Muscle layer of colon (tissue), 2 donors: Measurements from ENCODE around the gene ANK2.

ENCODE experiments used
- H3K27ac ChIP-seq: one replicate; pipeline ENCODE4 v1.7.0; 2013; ENCODE audit warnings: low read depth, mild to moderate bottlenecking, low read length, moderate library complexity
- H3K27me3 ChIP-seq, 2 donors: one replicate each; pipeline ENCODE4 v1.7.0; 2013; ENCODE audit warnings: low read length in 2 of 2, mild to moderate bottlenecking in 2 of 2; ENCODE audit not compliant: insufficient read depth in 2 of 2, control insufficient read depth in 1 of 2
- H3K36me3 ChIP-seq: one replicate; pipeline ENCODE4 v1.7.0; 2013; ENCODE audit warnings: mild to moderate bottlenecking, low read length; ENCODE audit not compliant: insufficient read depth
- H3K4me1 ChIP-seq: one replicate; pipeline ENCODE4 v1.7.0; 2013; ENCODE audit warnings: mild to moderate bottlenecking, low read length; ENCODE audit not compliant: insufficient read depth
- H3K4me3 ChIP-seq, 2 donors: one replicate each; pipeline ENCODE4 v1.7.0; 2013; ENCODE audit warnings: low read length in 2 of 2, low read depth in 1 of 2, mild to moderate bottlenecking in 1 of 2, moderate library complexity in 1 of 2
- H3K9ac ChIP-seq: one replicate; pipeline ENCODE4 v1.7.0; 2013; ENCODE audit warnings: low read length
- H3K9me3 ChIP-seq: one replicate; pipeline ENCODE4 v1.7.0; 2013; ENCODE audit warnings: mild to moderate bottlenecking, low read length
- donor health status: abdominal sarcoma.
- donor health status: Adenocarcinoma of cecum.

Gene ANK2

DNA sequence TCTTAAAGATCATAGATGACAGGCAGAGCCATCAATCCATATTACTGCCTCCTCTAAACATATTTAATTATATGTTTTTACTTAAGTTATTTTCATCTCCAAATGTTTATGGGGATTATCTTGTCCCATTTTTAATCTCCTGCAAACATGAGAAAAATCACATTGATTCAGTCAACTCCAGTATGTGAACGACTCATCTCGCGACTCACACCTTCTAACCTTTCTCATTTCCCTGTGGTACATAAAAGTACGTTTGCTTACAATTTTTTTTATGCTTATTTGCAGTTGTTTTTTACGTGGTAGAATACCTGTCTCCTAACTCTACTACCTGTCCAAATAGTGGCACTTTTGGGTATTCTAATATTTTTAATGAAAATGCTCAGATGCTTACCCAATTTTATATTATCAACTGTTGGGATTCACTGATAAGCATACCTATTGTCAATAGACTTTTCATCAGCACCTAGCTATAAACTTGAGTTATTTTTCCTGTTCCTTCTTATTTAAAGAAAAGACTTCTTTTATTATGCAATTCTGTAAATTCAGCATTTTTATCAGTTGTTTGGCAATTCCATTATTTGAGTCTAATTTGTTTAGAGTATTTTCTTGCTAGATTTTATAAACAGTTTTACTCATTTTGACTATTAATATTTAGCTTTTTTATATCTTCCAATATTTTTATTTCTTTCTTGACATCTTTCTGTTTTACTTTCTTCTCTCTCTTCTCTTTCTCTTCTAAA lies 276.6 kb downstream of the ANK2 start:
- no peak overlapping the region for H3K9ac ChIP-seq
- H3K27me3 ChIP-seq: no peaks in the 10 kb centered on the region
- H3K27ac ChIP-seq: no peak overlapping the region
- peaks cover 2% of the 10 kb centered on the region for H3K36me3 ChIP-seq
- H3K4me1 ChIP-seq: no peaks in the 10 kb centered on the region
- no peak overlapping the region for H3K4me3 ChIP-seq
- H3K9me3 ChIP-seq: no peaks in the 10 kb centered on the region

DNA sequence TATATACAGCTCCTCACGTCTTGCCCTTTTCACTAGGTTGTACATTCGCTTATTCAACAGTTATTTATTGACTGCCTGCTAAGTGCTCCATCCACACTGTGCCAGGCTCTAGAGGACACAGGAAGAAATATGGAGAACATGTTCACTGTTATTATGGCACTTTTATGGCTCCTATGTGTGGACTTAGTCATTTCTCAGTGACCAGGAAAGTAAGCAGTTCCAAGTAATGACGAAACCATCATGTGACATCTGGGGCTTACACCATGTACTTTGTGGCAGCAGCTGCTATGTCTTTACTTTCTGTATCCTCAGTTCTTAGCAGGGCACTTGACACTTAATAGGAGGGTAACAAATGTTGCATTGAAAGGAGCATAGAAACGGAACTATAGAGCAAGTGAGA lies 278.0 kb downstream of the ANK2 start:
- Histone ChIP-seq H3K4me3 (no peak overlapping the region), H3K27ac (no peak overlapping the region), H3K27me3 (no peaks in the 10 kb centered on the region), H3K36me3 (peaks cover 4% of the 10 kb centered on the region), H3K9ac (no peak overlapping the region), H3K4me1 (no peaks in the 10 kb centered on the region), H3K9me3 (no peaks in the 10 kb centered on the region)

DNA sequence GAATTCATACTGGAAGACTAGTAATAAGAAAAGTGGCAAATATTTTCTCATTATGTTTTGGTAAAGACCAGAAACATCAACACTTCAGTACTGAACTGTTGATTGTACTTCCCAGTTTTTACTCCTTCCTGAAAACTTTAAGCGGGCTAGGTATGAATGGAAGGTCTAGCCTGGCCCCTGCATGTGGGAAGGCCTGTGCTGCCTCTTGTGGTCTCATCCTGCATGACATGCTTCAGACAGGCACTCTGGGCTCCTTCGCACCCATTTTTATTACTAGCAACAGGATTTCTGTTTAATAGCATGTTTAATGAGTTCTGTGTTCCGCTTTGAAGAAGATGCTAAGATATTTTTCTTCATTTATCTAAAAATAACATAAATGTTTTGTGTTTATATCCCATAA lies 279.1 kb downstream of the ANK2 start:
- no peaks in the 10 kb centered on the region for H3K9me3 ChIP-seq
- no peak overlapping the region for H3K27ac ChIP-seq
- no peak overlapping the region for H3K4me3 ChIP-seq
- peaks cover 12% of the 10 kb centered on the region for H3K36me3 ChIP-seq
- no peaks in the 10 kb centered on the region for H3K27me3 ChIP-seq
- no peaks in the 10 kb centered on the region for H3K4me1 ChIP-seq
- no peak overlapping the region for H3K9ac ChIP-seq

DNA sequence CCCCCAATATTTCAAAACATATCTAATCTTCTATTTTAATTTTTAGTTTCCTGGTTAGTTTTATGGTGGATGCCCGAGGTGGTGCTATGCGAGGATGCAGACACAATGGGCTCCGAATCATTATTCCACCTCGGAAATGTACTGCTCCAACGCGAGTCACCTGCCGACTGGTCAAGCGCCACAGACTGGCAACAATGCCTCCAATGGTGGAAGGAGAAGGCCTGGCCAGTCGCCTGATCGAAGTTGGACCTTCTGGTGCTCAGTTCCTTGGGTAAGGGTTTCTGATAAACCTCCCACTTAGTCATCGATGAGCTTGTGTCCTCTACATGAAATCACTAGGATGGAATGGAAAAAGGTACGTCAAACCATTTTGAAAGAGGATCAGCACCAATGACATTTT lies 280.7 kb downstream of the ANK2 start:
- H3K4me3 ChIP-seq: no peak overlapping the region
- peaks cover 15% of the 10 kb centered on the region for H3K36me3 ChIP-seq
- no peaks in the 10 kb centered on the region for H3K9me3 ChIP-seq
- H3K9ac ChIP-seq: no peak overlapping the region
- H3K27ac ChIP-seq: no peak overlapping the region
- no peaks in the 10 kb centered on the region for H3K4me1 ChIP-seq
- no peaks in the 10 kb centered on the region for H3K27me3 ChIP-seq

DNA sequence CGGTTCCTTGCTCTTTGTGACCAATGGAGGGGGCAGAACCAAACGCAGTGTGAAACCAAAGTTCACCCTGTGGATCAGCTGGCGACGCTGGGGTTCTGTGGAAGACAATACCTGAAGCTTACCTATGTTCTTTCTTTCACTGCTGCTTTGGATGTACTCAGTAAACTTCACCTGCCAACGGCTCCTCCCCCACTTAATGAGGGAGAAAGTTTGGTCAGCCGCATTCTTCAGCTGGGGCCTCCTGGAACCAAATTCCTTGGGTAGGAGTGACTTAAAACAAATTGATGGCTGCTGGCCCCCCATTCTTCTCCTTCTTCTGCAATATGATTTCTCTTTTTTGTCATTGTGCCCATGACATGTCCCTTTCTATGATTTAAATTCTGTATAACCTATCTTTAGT lies 282.4 kb downstream of the ANK2 start:
- H3K36me3 ChIP-seq: peaks cover 25% of the 10 kb centered on the region
- H3K4me3 ChIP-seq: no peak overlapping the region
- no peaks in the 10 kb centered on the region for H3K27me3 ChIP-seq
- no peak overlapping the region for H3K27ac ChIP-seq
- no peak overlapping the region for H3K9ac ChIP-seq
- no peaks in the 10 kb centered on the region for H3K4me1 ChIP-seq
- no peaks in the 10 kb centered on the region for H3K9me3 ChIP-seq

DNA sequence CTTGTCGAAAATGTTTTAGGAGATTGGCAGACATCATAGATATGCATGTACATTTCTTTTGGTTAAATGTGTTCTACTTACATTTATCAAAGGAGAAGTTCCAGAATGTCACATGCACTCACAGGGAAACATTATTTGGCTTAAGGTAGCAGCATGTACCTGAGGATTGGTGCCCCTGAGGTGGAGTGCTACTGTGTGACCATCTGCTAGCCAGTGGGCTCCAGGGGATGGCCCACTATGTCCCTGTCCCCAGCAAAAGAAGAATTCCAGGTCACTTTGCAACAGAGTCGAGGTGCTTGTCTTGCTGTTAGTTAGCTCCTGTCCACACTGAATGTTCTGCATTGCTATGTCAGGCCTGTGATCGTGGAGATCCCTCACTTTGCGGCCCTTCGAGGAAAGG lies 283.2 kb downstream of the ANK2 start:
- Histone ChIP-seq H3K9ac (no peak overlapping the region), H3K27me3 (no peaks in the 10 kb centered on the region), H3K4me3 (no peak overlapping the region), H3K36me3 (peaks cover 30% of the 10 kb centered on the region), H3K4me1 (no peaks in the 10 kb centered on the region), H3K27ac (no peak overlapping the region), H3K9me3 (no peaks in the 10 kb centered on the region)

DNA sequence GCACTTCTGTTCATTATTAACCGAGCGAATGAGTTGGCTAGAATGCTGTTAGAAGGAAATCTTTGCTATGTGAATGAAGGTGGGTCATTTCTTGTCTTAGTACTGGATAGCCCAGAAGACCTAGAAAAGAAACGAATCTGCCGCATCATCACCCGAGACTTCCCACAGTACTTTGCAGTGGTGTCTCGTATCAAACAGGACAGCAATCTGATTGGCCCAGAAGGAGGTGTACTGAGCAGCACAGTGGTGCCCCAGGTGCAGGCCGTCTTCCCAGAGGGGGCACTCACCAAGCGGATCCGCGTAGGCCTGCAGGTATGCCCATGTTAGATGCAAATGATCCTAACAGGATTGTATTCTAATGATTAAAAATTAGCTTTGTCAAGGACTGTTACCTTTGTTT lies 286.3 kb downstream of the ANK2 start:
- H3K27me3 ChIP-seq: no peaks in the 10 kb centered on the region
- H3K4me3 ChIP-seq: no peak overlapping the region
- H3K9me3 ChIP-seq: no peaks in the 10 kb centered on the region
- H3K4me1 ChIP-seq: no peaks in the 10 kb centered on the region
- no peak overlapping the region for H3K9ac ChIP-seq
- H3K36me3 ChIP-seq: peaks cover 30% of the 10 kb centered on the region
- H3K27ac ChIP-seq: no peak overlapping the region

DNA sequence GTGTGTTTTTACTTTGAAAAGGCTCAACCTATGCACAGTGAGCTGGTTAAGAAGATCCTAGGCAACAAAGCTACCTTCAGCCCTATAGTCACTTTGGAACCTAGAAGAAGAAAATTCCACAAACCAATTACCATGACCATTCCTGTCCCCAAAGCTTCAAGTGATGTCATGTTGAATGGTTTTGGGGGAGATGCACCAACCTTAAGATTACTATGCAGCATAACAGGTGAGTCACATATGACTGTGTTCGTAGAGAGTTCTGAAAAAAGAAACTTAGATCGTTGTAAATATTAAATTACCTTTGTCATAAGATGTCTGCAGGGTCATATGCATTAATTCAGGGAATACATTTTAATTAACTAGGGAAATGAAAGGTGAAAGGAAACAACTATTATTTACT lies 287.1 kb downstream of the ANK2 start:
- no peaks in the 10 kb centered on the region for H3K27me3 ChIP-seq
- no peak overlapping the region for H3K27ac ChIP-seq
- H3K4me3 ChIP-seq: no peak overlapping the region
- H3K36me3 ChIP-seq: peaks cover 30% of the 10 kb centered on the region
- no peaks in the 10 kb centered on the region for H3K9me3 ChIP-seq
- no peaks in the 10 kb centered on the region for H3K4me1 ChIP-seq
- no peak overlapping the region for H3K9ac ChIP-seq

DNA sequence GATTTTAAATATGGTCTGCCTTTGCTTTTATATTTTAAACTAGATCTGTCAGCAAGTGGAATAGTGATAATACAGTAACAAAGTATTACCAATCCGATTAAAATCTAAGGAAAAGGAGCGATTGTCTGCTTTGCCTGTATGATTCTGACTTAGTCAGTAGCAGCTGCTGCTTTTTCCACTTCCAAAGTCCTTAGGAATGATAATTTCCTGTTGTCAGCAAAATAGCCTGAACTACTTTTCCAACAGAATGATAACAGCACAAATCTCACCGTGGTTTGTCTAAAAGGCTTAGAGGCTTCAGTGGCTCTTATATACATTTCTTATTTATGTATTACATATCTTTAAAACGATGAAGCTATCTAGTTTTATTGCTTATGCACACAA lies 290.0 kb downstream of the ANK2 start:
- no peak overlapping the region for H3K9ac ChIP-seq
- peaks cover 26% of the 10 kb centered on the region for H3K36me3 ChIP-seq
- H3K27ac ChIP-seq: no peak overlapping the region

DNA sequence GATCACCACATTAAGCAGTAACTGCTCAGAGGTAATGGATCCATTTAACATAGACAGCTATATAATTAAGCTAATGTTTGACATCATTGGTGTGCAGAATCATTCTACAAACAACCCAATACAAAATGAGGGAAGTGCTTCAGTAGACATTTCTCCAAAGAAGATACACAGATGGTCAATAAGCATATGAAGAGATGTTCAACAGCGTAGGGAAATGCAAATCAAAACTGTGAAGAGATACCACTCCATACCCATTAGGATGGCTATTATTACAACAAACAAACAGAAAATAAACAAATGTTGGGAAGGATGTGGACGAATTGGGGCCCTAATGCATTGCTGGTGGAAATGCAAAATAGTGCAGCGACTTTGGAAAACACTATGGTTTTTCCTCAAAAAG lies 294.6 kb downstream of the ANK2 start:
- Histone ChIP-seq H3K4me1 (no peaks in the 10 kb centered on the region), H3K9me3 (no peaks in the 10 kb centered on the region), H3K4me3 (no peak overlapping the region), H3K36me3 (peaks cover 18% of the 10 kb centered on the region), H3K27me3 (no peaks in the 10 kb centered on the region), H3K27ac (no peak overlapping the region), H3K9ac (no peak overlapping the region)

More for the DNA sequence above, 290.0 kb downstream of the ANK2 start:
- Histone ChIP-seq H3K4me1 (no peaks in the 10 kb centered on the region), H3K27me3 (no peaks in the 10 kb centered on the region), H3K9me3 (no peaks in the 10 kb centered on the region), H3K4me3 (no peak overlapping the region)

DNA sequence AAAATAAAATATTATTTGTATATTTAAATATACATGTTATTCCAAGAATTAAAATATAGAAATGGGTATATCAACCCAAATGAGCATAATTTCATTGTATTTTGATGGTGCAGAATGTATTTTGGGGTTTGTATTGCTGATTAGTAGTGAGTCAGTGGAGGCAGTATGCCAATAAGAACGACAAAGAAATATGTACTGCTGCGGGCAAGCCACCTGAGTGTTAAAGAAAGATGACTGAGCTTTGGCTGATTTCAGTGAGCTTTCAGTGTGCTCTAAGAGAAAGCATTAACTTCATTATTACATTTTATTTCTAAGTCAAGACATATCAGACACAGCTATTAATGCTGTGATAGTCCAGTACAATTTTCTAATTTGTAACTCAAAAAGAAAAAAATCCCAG lies 297.8 kb downstream of the ANK2 start:
- H3K4me3 ChIP-seq: no peak overlapping the region
- no peaks in the 10 kb centered on the region for H3K9me3 ChIP-seq
- H3K36me3 ChIP-seq: peaks cover 18% of the 10 kb centered on the region
- no peak overlapping the region for H3K27ac ChIP-seq
- no peak overlapping the region for H3K9ac ChIP-seq
- no peaks in the 10 kb centered on the region for H3K4me1 ChIP-seq
- no peaks in the 10 kb centered on the region for H3K27me3 ChIP-seq

DNA sequence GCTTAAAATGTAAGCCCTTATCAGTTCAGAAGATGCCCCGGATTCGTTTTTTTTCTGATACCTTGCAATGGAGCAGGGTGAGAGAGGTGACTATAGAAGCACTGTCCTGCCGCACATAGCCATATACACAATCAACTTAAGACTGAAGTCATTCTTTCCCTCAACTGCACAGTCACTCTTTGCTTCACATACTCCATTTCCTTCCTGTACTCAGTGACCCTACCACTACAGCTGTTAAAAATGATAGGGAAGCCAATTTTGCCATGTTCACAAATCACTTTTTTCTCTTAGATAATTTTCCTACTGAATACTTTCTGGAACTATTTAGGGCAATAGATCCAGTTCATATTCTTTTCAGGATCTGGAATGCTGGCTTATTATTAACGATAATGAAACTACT lies 300.0 kb downstream of the ANK2 start:
- no peaks in the 10 kb centered on the region for H3K4me1 ChIP-seq
- no peak overlapping the region for H3K9ac ChIP-seq
- H3K9me3 ChIP-seq: no peaks in the 10 kb centered on the region
- H3K4me3 ChIP-seq: no peak overlapping the region
- no peaks in the 10 kb centered on the region for H3K27me3 ChIP-seq
- no peak overlapping the region for H3K27ac ChIP-seq
- peaks cover 22% of the 10 kb centered on the region for H3K36me3 ChIP-seq
